HG02973 (cell line): ENCODE data around the gene FAM241B.

ENCODE experiments used
- ATAC-seq: cut with Tn5 transposase; IDR thresholded peaks from one replicate; pipeline ENCODE4 v1.9.1; 2021; ENCODE audit warnings: moderate library complexity; ENCODE audit not compliant: unreplicated experiment

FAM241B gene

DNA sequence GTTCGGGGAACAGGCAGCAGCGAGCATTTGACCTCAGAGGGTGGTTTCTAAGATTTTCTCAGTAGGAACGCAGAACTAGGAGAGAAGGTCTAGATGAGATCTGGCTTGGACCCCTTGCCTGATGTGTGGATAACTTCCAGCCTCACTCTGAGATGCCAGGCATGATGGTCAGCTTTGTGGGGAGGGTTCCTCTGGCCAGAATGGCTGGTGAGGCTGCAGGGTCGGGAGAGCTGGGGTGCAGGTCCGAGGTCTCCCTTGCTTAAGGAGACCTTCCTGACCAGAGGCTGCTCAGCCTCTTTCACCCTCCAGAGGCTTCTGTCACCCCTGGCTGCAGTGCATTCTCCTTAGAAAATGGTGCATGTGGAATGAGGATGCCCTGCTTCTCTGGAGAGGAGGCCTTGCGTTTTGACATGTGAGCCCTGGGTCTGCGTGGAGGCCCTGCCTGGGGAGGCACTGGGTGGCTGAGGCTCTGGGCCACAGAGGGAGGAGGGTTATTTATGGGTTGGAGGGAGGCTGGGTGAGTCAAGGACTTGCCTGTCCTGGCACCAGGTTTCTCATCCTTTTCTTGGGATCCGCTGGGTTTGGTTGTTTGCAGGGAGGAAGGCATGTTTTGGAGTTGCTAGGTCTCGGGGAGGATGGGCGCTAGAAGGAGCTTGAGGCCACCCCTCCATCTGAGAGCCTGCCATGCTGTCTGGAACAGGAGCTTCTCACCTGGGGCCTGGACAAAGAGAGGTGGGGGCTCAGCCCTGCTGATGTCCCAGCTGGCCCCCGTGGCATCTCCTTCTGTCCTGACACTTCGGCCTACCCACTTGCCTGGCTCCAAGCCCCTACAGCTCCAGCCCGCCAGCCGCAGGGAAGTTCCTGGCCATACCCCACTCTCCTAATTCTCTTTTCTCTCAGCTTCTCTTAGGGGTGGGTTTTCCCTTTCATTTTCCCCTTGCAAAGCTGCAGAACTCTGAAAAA, 3.9 kb downstream of the FAM241B start:
- no peak for ATAC-seq

DNA sequence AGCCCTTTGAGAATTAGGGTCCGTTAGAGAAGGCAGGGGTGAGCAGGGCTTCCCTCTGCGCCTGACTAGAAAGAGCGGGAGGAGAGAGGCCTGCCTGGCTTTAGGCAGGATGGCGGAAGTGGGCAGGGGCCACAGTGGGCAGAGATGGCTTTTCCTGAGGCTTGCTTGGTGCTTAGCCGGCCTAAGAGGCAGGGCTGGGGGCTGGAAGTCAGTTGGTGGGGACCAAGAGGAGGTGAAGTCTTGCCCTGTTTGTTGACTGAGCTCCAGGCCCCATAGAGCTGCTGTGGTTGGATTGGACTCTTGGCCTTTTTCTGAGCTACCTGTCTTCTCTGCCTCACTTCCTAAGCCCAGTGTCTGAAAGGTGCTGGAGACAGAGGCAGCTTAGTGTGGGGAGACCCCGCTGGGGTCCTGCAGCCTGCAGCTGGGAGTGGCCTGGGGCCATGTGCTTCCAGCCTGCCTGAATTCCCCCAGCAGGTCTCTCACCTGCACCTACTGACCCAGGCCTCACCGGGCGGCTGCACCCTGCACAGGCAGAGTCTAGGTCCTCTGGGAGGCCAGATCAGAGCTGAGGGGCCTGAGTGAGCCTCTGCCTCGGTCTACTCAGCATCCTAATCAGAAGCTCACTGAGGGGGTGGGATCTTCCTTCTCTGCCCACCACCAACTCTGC, 4.8 kb downstream of the FAM241B start:
- ATAC-seq: no peak

DNA sequence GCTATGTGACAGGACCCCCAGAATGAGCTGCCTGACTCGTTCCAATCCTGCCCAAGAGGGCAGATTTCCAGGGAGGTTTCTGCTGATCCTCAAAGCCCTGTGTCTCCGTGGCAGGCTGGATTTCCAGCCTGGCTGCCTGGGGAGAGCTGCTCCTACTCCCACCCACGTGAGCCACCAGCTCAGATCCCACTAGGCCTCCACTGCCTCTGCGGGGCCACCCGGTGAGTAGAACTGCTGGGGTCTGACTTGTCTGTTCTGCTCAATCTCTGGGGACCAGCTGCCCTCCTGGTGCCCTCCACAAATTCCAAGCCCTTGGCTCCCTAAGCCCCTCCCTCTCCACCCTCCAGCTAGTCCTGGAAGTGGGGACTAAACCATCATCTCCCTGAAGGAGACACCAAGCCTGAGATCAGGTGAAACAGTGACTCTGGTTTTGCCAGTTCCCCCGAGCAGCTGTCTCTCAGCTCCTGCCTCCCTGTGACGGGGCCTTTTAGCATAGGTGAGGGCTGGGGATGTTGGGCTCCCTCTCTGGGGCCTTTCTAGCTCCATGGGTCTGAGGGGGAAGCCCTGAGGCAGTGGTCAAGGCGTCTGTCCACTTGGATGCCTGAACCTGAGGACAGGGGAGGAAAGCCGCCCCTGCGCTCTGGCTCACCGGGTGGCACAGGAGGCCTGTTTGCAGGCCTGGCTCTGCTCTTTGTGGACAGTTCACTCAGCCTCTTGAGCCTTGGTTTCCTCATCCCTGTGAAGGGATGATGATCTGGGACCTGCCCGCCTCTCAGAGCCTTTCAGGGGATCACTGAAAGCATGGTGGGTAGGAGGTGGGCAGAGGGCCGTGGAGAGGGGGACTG, 5.6 kb downstream of the FAM241B start:
- ATAC-seq: no peak

DNA sequence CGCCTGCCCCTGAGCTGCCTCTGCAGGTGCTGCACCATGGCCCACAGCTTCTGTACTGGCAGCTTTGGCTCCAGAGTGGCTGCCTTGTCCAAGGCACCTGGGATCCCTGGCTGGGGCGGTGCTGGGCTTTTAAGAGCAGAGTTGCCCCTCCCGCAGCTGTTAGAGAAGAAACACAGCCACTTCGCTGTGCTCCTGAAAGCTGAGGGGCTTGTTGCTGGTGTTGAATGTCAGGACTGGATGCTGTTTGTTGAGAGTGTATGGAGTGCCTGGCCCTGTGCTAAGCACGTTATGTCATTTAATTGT, 6.2 kb downstream of the FAM241B start:
- no peak for ATAC-seq

DNA sequence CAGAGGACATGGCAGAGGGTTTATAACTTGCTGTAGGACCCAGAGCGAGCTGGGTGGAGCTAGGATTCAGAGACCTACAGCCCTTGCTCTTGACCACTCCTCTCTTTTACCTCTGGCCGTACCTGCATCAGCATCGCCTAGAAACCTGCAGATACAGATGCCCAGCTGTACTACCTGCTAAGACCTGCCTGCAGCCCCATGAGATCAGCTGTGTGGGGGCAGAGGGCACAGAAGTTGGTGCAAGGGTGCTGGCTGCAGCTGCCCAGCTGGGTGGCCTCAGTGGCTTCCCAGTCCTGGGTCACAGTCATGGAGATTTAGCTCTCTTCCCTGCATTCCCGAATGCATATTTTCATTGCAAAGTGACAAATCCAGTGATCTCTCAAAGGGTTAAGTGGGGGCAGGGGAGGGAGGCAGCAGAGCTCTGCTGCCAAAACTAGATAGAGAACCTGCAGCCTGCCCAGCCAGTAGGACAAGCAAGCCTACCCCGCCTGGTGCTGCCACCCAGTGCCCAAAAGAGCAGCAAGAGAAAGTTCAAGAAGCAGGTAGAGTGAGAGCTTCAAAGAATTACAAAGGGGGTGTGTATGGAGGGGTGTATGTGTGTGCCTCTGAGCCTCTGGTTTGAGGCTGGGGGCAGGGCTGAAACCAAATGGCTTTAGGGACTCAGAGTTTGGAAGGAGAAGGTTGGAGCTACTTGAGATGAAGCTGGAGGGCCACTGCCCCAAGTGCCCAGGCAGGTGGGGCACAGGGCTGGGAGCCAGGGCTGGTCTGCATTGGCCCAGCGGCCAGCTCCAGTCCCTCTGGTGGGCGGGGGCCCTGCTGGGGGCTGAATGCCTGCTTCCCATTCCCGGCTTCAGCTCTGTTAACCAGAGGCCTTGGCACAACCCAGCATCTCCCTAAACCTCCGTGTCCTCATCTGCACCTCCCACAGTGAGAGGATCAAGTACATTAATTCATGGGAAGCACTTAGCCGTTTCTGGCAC, 6.9 kb downstream of the FAM241B start:
- no peak for ATAC-seq

DNA sequence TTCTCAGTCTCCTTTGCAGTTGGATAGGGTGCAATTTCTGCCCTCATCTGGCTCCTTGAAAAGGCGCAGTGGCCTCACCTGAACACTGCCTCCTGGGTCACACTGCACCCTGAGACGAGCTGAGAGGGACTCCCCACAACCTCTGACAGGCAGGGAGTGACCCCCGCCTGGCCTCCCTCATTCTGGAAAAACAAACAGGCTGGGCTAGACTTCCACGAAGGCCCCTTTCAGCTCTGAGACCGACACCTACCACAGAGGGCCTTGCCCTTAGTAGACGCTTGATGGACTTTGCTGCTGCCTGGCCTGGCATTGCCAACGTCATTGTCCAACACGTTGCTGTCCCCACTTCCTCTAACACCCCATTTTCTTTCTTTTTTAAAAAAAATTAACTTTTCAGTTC, 8.6 kb downstream of the FAM241B start:
- no peak for ATAC-seq

DNA sequence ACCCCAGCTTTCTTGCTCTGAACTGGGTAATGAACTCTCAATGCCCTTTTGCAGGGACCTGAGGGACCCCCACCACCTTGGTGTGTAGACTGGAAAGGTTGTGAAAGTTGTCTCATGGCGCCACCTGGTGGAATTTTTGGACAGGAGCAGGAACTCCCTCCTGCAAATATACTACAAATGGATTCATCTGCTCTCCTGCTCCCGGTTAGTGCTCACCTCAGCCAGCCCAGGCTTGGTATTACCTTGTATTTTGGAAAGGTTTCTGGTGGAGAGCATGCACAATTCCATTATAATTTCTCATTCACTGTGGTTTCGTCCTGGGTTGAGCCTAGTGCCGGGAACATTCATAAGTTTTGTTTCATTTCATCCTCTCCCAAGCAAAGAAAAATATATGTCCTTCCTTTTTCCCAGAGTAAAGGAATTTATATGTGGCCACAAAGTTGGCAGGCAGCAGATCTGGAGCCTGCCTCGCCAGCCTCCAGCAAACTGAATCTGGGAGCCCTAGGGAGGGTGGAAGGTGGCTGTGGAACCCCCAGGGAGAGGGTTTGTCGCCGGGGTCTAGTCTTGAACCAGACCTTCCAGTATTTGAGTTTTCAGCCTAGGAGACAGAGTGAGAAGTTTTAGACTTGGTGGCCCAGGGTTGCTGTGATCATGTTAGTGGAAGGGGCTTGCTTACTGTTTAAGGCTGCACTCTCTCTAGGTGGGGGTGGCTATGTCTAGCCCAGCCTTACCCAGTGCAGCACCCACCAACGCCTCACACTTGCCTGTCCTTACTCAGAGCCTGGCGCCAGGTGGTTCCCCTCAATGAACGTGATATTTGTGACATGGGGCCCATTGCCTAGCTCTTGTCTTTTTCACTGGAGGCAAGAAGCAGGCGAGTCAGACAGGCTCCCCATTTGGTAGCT, 9.5 kb downstream of the FAM241B start:
- ATAC-seq: no peak

DNA sequence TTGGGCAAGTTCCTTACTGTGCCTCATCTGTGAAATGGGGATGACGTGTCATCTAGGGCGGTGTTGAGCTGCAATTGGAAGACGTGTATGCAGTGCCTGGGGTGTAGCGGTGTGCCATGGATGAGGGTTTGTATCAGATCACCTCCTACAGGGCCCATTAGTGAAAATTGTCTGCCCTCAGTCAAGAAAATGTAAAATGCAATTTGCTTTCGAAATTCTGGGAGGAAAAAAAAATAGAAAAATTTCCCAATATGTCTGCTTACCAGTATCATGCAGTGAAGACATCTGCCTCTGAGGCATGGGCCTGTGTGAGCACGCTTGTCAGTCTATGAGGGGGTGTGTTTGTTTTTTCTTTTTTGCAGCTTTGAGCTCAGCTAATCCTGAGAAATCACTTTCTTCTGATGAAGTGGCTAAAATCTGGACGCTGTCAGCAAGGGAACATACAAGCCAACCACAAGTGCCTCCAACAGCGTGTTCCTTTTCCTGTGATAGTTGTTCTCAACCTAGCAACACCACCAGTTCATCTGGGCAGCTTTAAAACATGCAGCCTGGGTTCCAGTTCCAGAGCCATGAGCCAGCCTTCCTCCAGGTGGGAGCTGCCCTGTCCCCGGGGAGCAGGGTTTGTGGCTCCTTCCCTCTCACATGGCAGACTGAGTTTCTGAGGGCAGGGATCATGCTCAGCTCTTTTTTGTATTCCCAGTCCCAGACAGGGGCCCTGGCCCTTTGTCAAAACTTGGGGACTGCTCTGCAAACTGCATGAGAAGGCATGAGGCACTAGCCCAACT, 10.3 kb downstream of the FAM241B start:
- no peak for ATAC-seq

DNA sequence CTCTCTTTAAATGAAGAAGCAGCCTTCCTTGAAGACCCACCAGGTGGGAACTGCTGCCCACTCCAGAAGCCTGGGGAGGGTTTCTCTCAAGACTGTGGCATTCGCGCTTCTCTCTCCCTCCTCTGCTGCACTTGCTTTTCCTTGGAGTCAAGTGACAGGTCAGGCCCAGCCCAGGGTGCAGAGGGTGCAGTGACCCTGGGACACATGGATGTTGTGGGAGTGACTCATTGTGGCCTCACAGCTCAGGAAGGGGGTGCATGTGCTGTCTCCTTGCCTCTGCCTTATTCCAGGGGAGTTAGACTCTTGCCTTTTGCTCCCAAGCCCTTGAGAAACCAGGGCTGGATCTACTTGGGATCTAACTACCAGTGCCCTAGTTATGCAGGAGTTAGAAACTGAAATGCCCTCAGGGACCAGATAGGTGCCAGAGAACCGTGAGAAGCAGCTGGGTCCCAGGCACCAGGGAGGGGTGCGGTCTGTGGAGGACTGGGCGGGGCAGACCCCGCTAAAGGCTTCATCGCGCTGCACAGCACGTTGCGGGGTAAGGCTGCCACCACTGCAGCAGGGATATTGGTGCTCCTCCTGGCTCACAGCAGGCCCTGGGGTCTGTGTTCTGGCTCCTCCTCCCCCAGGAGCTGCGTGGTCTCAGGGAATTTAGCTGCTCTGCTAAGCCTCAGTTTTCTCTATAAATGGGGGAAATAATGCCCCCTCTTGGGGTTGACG, 11.4 kb downstream of the FAM241B start:
- ATAC-seq: no peak

DNA sequence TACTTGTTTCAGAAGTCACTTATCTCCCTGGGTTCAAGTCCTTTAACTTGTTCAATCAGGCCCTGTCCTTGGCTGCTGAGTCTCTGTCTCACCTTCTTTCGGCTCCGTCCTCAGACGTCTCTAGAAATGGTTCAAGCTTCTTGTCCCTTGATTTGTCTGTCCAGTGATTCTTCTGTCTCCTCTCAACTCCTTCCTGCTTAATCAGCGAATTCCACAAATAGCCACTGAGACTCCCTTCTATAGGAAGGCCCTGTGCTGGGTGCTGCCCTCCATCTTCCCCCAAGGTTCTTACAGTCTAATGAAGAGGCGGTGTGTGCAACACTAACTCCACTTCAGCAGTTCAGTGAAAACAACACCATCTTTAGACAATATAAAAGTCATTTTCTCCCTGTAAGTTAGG, 12.7 kb downstream of the FAM241B start:
- no peak for ATAC-seq

DNA sequence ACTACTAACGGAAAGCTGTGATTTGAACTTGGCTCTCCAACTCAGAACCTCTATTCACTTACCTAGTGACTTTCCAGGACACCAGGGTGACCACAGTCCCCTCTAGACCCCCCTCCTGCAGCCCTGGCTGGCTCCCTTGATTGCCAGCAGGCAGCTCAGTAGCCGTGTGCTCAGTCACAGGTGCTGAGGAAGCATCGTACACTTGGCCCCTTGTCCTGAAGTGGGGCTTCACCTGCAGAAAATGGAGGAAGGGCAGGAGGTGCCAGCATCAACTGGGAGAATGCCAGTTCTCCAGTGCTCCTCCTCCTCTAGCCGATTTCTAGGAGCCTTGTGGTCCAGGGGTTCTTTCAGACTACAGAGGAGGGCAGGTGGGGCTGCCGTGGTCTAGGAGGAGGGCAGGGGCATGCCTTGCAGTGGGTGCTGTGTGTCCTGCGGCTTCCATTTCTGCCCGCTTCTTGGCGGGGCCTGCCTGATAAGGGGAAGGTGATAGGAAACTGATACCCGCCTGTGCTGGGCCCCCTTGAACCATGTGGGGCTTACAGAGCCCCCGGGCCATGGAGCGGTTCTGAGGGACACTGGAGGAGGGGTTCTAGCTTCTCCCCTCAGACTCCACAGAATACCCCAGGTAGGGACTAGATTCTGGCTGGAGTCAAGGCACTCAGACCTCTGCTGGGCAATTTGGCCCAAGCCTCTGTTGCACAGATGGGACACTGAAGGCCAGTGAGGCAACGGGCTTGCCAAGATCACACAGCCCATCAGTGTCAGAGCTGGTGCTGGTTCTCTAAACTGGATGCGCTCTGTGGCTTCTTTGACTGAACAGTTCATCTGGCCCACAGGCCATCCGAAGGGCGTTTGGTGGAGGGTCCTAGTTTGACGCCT, 14.0 kb downstream of the FAM241B start:
- ATAC-seq: no peak

DNA sequence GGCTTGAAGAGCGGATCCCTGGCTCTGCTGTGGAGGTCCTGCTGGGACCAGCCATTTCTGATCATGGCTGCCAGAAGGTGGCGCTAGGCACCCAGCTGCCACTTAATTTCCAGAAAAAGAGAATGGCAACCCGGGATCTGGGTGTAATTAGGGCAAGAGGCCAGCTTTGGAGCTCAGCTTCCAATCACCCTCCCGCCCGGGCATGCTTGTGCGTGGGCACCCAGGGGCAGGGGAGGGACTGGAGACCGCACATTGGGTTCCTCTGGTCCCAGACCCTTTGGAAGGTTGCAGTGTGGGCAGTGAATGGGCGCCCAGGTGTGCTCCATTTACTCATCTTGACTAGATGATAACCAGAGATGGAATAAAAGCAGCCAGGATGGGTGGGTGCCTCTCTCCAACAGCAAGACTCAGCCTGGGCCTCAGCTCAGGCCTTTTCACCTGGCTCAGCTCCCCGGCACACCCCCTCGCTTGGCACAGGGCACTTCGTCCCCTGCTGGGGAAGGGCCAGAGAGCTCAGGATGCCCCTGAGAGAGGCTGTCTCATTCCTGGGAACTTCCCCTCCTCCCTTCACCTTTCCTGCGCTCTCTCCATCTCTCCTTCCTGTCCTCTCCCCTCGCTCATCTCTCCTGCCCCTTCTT, 14.7 kb downstream of the FAM241B start:
- no peak for ATAC-seq

DNA sequence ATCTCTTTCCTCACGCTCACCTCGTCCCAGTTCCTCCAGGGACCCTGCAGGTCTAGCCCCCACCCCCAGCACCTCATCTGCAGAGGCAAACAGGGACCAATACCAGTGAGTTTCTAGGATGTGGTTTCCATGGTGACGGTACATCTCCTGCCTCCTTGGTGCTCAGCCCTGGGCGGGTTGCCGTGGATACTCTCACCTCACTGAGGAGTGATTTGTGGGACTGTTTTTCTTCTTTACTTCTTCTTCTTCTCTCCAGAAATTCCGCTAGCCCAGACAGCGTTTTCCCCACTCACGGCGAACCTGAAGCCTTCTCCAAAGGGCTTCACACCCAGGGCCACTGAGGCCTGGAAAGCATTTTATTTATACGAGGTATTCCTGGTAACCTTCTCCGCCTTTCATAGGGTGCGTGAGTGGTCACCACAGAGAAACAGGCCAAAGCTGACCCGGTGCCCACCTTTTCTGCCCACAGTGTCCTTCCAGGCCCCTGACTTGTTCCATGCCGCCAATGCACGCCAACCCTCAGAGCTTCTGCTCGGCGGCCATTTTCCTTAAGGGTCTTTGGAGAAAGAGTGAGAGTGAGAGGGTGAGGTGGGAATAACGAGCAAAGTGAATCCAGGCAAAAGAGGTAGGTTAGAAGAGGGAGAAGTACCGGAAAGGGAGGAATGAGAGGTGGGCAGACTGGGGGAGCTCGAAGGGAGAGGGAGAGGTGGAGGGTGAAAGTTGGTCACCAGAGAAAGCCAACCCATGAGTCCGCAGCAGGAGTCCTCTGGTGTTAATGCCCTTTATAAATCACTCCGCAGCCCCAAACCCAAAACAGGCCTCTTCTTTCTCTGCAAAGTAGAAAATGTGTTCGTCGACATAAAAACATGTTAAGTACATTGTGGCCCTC, 15.5 kb downstream of the FAM241B start:
- ATAC-seq: no peak

DNA sequence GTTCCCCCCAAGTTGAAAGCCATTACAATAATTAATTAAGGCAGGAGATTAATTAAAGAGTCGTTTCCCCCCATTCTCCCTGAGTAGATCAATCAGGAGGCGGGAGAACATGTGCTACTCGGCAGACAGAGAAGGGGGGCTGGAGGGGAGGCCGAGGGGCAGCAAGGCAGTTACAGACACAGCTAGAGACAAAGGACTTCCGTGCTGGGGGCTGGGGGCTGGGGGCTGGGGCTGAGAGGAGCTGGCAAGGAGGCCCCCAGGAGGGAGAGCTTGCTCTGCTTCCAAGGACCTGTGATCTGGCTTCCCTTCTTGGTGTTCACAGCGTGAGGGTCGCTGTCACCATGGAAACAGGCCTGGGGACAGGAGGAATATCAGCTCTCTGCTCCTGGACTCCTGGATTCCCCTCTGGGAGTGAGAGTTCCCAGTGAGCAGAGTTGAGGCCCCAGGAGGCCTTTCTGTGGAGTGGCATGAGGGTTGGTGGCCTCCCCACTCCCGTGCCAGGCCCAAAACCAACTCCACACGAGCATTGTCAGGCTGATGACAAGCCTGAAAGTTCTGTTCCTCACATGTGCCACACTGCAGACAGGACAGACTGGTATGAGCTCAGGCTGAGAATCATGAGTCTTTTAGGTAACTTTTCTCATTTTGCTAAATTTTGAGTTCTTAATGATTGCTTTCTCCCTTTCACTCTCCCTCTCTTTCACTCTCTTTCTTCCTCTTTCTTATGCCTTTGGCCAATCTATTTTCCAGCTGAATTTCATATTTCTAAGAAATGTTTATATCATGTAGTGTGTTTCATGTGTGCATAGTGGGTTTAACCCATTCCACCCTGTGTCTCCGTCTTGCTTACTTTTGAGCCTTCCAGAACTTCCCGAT, 16.4 kb downstream of the FAM241B start:
- ATAC-seq: no peak

DNA sequence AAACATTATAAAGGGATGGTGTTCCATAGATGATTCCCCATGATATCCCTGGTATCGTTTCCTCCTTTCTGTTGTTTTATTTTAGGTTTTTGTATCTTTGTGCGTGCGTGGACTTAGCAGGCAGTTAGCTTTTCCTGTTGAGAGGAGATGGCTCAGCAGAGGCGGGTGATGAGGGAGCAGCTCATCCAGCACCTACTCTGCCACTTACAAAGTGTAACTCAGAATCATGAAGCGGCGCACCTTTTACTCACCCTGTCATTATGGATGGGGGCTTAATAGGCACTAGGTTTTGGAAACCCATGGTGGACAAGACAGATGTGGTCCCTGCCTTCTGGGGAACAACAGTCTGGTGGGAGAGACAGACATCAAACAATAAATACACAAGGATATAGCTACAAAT, 17.1 kb downstream of the FAM241B start:
- ATAC-seq: no peak
